Fibroblast of upper back skin (primary cell): Measurements from ENCODE around the gene PRMT2.

Experiments
- DNase-seq: peaks from one replicate; pipeline ENCODE4 v3.0.0-alpha.2; 2013

PRMT2 gene

GRCh38 chr21:46635324-46636180 lies at the start of gene PRMT2:
TSS of gene PRMT2 (plus strand) at chr21:46635674. CDS start at chr21:46636952, 1,278 bp downstream.
- peak; percentile 97 for DNase-seq

GRCh38 chr21:46594276-46594675 lies 41.2 kb upstream of the PRMT2 start:
- DNase-seq, result no peak

- no peak for DNase-seq
Measured at GRCh38 chr21:46596201-46596600, 39.3 kb upstream of the PRMT2 start.

GRCh38 chr21:46597031-46597430 lies 38.4 kb upstream of the PRMT2 start:
- DNase-seq, result no peak

- DNase-seq, result no peak
Measured at GRCh38 chr21:46597896-46598343, 37.6 kb upstream of the PRMT2 start.

GRCh38 chr21:46598581-46599572 lies 36.6 kb upstream of the PRMT2 start:
- DNase-seq, result peak; percentile 89

- DNase-seq, result no peak
Measured at GRCh38 chr21:46600305-46600704, 35.2 kb upstream of the PRMT2 start.

GRCh38 chr21:46600978-46601377 lies 34.5 kb upstream of the PRMT2 start:
- DNase-seq, result no peak

- DNase-seq, result no peak
Measured at GRCh38 chr21:46603228-46603627, 32.2 kb upstream of the PRMT2 start.

- DNase-seq, result no peak
Measured at GRCh38 chr21:46604329-46604974, 31.0 kb upstream of the PRMT2 start.

- no peak for DNase-seq
Measured at GRCh38 chr21:46604975-46605766, 30.3 kb upstream of the PRMT2 start, which contains the start of gene S100B. TSS of gene S100B (minus strand) at chr21:46605082. CDS start at chr21:46602415, 2,667 bp downstream.

GRCh38 chr21:46605767-46606426 lies 29.6 kb upstream of the PRMT2 start:
- no peak for DNase-seq

- DNase-seq, result no peak
Measured at GRCh38 chr21:46606427-46606813, 29.1 kb upstream of the PRMT2 start.

GRCh38 chr21:46607636-46608035 lies 27.8 kb upstream of the PRMT2 start:
- no peak for DNase-seq

GRCh38 chr21:46608672-46609111 lies 26.8 kb upstream of the PRMT2 start:
- DNase-seq, result no peak

- no peak for DNase-seq
Measured at GRCh38 chr21:46610018-46610701, 25.3 kb upstream of the PRMT2 start.

GRCh38 chr21:46613391-46613790 lies 22.1 kb upstream of the PRMT2 start:
- no peak for DNase-seq

GRCh38 chr21:46616050-46616449 lies 19.4 kb upstream of the PRMT2 start:
- no peak for DNase-seq

- DNase-seq, result no peak
Measured at GRCh38 chr21:46616656-46617055, 18.8 kb upstream of the PRMT2 start.

- DNase-seq, result peak; percentile 43
Measured at GRCh38 chr21:46617267-46618051, 18.0 kb upstream of the PRMT2 start.
